GM19467 (cell line): Measurements from ENCODE around the gene EXOG.

Experiments
- ATAC-seq: cut with Tn5 transposase; IDR thresholded peaks from one replicate; pipeline ENCODE4 v1.9.1; 2021; ENCODE audit warnings: mild to moderate bottlenecking, moderate library complexity; ENCODE audit not compliant: unreplicated experiment

The EXOG gene

GRCh38 chr3:38507120-38507519 lies 11.0 kb downstream of the EXOG start:
- peak; percentile 93 for ATAC-seq

- ATAC-seq: no peak
These were observed 13.6 kb downstream of the EXOG start for GRCh38 chr3:38509732-38510131.

GRCh38 chr3:38510631-38511030 lies 14.5 kb downstream of the EXOG start:
- ATAC-seq: no peak

DNA sequence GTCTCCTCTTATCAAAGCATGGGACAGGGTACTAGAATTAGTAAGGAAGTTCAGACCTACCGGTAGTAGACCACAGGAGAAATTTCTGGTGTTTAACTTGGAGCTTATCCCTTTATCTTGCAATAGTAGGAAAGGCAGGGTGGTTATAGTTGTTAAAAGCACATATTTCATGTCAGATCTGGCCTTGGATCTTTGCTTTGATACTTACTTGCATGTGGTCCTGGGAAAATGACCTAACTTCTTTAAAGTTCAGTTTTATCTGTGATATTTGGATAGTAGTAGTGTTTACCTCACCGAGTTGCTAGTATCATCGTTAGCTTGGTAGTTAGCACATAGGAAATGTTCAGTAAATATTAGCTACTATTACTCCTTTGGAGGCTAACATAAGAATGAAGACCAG lies 15.4 kb downstream of the EXOG start:
- no peak for ATAC-seq

GRCh38 chr3:38515367-38515766 lies 19.2 kb downstream of the EXOG start:
- no peak for ATAC-seq

- no peak for ATAC-seq
These were observed 20.5 kb downstream of the EXOG start for GRCh38 chr3:38516669-38517068.

DNA sequence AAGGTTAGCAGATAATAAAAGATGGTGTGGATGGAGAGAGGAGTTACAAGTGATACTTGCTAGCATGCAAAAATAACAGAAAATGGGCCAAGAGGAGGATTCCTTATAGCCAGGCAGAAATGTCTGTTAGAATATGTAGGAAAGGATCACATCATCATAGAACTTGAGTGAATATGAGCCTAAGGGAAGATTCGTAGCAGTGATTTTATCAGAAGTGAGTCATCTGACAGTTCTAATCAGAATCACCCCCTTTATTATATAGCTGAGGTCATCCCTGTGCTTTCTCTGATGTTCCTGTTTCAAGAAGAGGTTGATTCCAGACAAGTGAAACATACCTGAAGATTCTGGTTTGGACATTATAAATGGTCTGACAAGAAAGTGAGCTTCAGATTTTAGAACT lies 22.9 kb downstream of the EXOG start:
- no peak for ATAC-seq

DNA sequence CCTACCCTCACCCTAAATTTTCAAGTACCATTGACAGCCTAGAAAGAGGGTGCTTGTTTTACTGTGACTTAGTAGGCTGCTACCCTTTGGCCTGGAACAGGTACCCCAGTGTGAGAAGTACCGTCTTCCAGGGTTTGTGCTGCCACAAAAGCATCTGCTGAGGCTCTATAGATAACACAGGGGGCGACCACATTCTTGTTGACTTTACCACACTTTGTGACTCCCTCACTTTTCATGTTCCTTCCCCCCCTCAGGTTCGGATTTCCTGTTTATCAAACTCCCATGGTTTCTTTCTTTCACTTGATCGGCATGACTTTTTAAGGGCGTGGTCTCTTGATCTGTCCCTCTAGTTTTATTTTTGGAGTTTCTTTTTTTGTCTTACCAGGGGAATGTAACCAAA lies 23.5 kb downstream of the EXOG start:
- ATAC-seq: no peak

DNA sequence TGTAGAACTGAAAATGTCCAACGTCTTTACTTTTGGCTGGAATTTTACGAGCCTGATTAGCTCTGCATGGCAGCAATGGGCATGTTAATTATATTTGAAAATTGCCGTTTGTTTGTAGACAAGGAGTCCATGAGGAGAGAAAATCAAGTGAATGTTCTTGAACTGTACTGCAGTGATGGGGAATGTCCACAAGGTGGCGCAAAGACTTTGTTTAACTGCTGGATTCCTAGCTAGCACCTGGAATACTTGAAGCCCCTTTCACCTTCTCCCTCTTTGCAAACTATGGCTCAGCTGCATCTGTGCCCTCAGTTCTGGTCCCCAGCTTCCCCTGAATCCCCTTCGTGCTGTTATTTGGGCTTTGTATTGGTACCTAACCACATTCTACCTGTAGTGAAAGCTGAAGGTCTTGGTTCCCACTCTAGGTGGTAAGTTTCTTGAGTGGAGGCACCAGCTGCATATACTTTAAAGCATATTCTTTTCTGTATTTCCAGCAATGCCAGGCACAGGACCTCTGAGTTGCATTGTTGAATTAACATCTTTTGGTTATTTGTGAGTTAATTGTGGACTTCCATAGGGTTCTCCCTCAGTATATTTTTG lies 25.3 kb downstream of the EXOG start:
- ATAC-seq: no peak

GRCh38 chr3:38522002-38522401 lies 25.9 kb downstream of the EXOG start:
- ATAC-seq: no peak

DNA sequence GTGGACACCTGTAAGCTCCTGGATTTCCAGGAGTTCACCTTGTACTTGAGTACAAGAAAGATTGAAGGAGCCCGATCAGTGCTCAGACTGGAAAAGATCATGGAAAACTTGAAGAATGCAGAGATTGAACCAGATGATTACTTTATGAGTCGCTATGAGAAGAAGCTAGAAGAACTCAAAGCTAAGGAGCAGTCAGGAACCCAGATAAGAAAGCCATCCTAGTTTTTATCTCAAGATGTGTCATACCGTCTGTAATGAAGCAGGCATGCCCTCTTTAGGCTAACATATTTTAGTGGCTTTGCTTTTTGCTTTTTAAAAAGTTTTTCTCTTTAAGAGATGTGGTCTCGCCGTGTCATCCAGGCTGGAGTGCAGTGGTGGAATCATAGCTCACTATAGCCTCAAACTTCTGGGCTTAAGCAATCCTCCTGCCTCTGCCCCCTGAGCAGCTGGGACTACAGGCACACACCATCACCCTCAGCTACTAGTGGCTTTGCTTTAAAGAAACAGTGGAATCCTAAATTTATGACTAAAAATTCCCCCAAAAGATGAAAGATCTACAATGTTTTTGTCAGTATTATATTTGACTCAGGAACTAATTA lies 28.1 kb downstream of the EXOG start:
- no peak for ATAC-seq

DNA sequence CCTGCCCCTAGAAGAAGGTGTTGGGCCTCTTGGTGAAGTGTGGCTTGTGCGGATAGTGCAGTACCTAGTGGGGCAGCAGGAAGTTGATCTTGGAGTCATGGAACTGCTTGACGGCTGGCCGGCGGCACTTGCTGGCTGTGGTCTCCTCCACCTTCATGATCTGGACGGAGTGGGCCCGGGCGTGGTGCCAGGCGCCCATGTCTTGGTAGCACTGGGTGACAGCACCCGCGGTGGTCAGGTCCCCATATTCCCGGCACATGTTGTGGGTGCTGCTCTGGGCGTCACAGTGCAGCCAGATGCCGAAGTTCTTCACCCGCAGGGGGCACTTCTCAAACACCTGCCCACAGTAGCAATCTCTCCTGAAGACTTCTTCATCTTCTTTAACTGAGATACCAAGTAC lies 30.7 kb downstream of the EXOG start:
- no peak for ATAC-seq

- no peak for ATAC-seq
These were observed 32.3 kb downstream of the EXOG start for GRCh38 chr3:38528457-38528856.

DNA sequence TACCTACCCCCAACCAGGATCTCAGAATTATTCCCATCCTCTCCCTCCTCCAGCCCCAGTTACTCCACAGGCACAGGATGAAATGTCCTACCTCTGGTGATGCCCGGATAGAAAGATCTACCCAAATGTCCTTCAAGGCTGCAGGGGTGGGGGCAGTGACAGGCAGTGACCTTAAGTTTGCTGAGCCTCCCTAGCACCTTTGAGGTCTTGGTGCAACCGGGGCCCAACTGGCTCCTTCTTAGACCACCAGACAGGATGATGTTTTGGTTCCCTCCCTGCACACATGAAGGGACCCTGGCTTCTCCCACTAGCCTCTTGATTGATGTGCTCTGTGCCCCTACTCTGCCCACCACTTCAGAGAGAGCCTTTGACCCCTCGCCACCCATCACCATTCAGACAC lies 36.4 kb downstream of the EXOG start:
- no peak for ATAC-seq

DNA sequence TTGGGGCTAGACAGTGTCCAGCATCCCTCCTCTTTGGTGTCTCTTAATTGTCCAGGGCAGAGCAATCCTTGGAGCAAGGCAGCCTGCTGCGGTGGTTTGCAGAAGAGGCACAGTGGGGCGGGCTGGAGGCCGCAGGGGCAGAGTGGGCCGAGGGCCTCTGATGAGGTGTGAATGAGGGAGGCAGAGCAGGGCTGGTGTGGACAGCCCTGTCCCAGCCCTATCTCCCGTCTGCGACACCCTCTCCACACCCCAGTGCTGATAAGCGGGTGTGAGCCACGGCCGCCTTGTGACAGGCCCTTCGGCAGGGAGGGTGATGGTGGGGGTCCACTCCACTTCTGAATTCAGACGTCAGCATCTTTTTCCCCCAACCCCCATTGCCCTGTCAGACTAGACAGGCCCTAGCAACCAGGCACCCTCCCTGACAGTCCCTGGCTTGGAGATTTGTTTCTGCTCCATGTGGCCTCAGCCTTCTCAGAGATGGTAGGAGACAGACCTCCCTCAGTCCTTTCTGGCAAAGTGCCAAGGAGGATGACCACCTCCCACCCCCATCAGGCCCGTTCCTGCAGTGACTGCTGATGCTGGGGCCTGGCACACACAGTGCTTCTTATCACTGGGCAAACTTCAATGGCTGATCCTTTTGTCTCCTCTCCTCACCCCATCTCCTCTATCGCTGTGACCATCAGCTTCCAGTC lies 37.3 kb downstream of the EXOG start:
- no peak for ATAC-seq

GRCh38 chr3:38534180-38534579 lies 38.0 kb downstream of the EXOG start:
- no peak for ATAC-seq

- no peak for ATAC-seq
These were observed 38.5 kb downstream of the EXOG start for GRCh38 chr3:38534604-38535003.

GRCh38 chr3:38536671-38537070 lies 40.5 kb downstream of the EXOG start:
- no peak for ATAC-seq

GRCh38 chr3:38538773-38539353 lies 42.7 kb downstream of the EXOG start:
- no peak for ATAC-seq

DNA sequence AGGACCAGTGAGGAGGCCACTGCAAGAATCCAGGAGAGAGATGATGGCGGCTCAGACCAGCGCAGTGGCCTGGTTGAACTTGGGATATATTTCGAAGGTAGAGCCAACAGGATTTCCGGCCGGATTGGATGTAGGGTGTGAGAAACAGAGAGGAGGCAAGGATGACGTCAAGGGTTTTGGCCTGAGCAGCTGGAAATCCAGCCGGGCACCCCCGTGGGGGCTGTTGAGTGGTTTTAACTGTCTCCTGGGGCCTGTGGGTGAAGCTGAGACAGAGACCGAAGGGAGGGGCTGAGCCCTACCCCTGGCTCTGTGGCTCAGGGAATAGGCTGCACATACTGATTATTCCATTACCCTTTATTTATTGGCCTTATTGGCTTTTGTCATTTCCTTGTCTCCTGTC lies 45.7 kb downstream of the EXOG start:
- ATAC-seq: no peak

GRCh38 chr3:38542401-38543298 lies 46.5 kb downstream of the EXOG start:
- no peak for ATAC-seq
